Breast epithelium (tissue), 4 donors: ENCODE data around the gene SLC39A11. TPM values are rescaled to one million over a fixed set of nuclear protein-coding genes. Genes with fewer than 3 reads are reported as not detected.
"Not testable (repeated sequence)": the region's sequence is repeated elsewhere in the genome, so short reads cannot be mapped to it uniquely, and the experiment has no call there.

Source experiments
- DNase-seq, 2 donors: peaks; one replicate each; pipeline ENCODE4 v3.0.0-alpha.2; 2019; ENCODE audit warnings: low spot score in 2 of 2
- H3K27ac ChIP-seq, 2 donors: fragments of 200-600 bp; sonication (generic) in 1 of 2; one replicate each; pipeline ENCODE4 v1.5.1; 2016 to 2019; ENCODE audit warnings: mild to moderate bottlenecking in 1 of 2
- H3K27me3 ChIP-seq, 2 donors: fragments of 200-600 bp; sonication (generic) in 1 of 2; one replicate each; pipeline versions ENCODE4 v1.5.1 to v1.6.0; 2017 to 2019; ENCODE audit warnings: control low read depth in 1 of 2, mild to moderate bottlenecking in 1 of 2
- H3K36me3 ChIP-seq: fragments of 200-600 bp; one replicate; pipeline ENCODE4 v1.5.1; 2019
- H3K4me1 ChIP-seq, 2 donors: fragments of 200-600 bp; sonication (generic); one replicate each; pipeline ENCODE4 v1.5.1; 2016 to 2019; ENCODE audit warnings: control low read depth in 1 of 2
- H3K4me3 ChIP-seq, 3 donors: fragments of 200-600 bp; sonication (generic); 1 replicate in 2 of 3; 2 replicates in 1 of 3; pipeline ENCODE4 v1.5.1; 2016 to 2019; ENCODE audit warnings: mild to moderate bottlenecking in 3 of 3, moderate library complexity in 2 of 3
- H3K9me3 ChIP-seq, 2 donors: fragments of 200-600 bp; sonication (generic) in 1 of 2; one replicate each; pipeline ENCODE4 v1.5.1; 2016 to 2019; ENCODE audit warnings: control low read depth in 1 of 2
- POLR2A ChIP-seq: fragments of 450-650 bp; IDR thresholded peaks from one replicate; pipeline ENCODE4 v1.6.1; 2016; ENCODE audit warnings: antibody characterized with exemption, mild to moderate bottlenecking, moderate library complexity
- POLR2AphosphoS5 ChIP-seq, 3 donors: sonication (generic); formaldehyde crosslinking; IDR thresholded peaks; one replicate each; pipeline ENCODE4 v1.6.1; 2017; ENCODE audit warnings: antibody characterized with exemption in 3 of 3
- intact Hi-C: fragments of 100-400 bp; cut with DNase I; formaldehyde crosslinking; loops from one replicate; pipeline ENCODE4 v1.15.1; 2023; ENCODE audit warnings: low total_unique reads
- total RNA-seq, 3 donors: library from RNA; depleted of rRNA; stranded (reverse); fragments of >200 nt; gene quantifications; one replicate each; pipeline ENCODE4 v1.1.0, GENCODE V29; 2016
- TF ChIP-seq, protein P1 (sequence below), 3 donors: fragments of 450-650 bp; IDR thresholded peaks; one replicate each; pipeline ENCODE4 v1.5.1; 2016 to 2017; ENCODE audit warnings: antibody characterized with exemption in 3 of 3, mild to moderate bottlenecking in 3 of 3, moderate library complexity in 3 of 3

The SLC39A11 gene
- total RNA-seq, 3 donors from 2014 or later, result 31.8 to 54.6 (median 47.0) TPM

DNA sequence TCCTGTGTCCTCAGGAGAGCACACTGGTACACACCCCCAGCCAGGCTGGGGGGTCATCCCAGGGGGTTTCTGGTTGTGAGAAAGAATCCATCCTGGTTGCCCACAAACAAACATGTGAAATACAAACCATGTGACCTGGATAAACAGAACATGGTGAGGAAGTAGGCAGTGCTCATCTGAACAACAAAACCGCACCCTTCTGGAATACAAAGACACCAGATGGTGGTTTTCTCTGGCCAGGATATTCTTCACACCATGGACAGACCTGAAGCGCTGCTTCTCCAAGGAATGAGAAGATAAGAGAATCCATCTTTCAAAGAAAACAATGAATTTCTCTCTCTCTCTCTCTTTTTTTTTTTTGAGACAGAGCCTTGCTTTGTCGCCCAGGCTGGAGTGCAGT lies 302.3 kb downstream of the SLC39A11 start:
- TF ChIP-seq POLR2A (no peak), POLR2AphosphoS5 (IDR thresholded peaks at IDR 0.05) (no peak)
- TF ChIP-seq, protein P1, sequence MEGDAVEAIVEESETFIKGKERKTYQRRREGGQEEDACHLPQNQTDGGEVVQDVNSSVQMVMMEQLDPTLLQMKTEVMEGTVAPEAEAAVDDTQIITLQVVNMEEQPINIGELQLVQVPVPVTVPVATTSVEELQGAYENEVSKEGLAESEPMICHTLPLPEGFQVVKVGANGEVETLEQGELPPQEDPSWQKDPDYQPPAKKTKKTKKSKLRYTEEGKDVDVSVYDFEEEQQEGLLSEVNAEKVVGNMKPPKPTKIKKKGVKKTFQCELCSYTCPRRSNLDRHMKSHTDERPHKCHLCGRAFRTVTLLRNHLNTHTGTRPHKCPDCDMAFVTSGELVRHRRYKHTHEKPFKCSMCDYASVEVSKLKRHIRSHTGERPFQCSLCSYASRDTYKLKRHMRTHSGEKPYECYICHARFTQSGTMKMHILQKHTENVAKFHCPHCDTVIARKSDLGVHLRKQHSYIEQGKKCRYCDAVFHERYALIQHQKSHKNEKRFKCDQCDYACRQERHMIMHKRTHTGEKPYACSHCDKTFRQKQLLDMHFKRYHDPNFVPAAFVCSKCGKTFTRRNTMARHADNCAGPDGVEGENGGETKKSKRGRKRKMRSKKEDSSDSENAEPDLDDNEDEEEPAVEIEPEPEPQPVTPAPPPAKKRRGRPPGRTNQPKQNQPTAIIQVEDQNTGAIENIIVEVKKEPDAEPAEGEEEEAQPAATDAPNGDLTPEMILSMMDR (IDR thresholded peaks at IDR 0.05), result no peak
- no peak for DNase-seq
- peaks cover 8 to 10% of the 10 kb centered on the region in 2 donors for H3K9me3 ChIP-seq
- H3K36me3 ChIP-seq, result no peaks in the 10 kb centered on the region
- intact Hi-C loops, result no loop called here
- no peak overlapping the region for H3K4me3 ChIP-seq
- no peaks in the 10 kb centered on the region for H3K4me1 ChIP-seq
- no peaks in the 10 kb centered on the region for H3K27me3 ChIP-seq
- H3K27ac ChIP-seq, result no peak overlapping the region

DNA sequence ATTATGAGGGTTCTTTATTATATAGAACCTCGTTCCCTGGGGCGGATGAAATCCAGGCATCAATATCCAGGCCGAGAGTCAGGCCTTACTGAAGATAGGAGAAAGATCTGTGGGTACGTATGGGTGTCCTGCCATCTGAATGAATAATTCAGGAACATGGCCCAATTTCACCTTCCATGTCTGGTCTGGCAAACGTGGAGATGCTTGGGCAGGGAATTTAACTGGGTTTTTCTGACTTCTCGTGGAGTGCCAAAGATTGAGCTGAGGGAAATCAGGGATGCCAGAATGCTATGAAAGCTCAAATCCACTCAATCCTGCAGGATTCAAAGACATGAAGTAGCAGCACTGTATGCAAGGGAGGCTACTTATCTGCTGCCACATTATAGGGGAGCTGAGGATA lies 302.8 kb downstream of the SLC39A11 start:
- Histone ChIP-seq H3K4me3 (no peak overlapping the region), H3K36me3 (no peaks in the 10 kb centered on the region), H3K9me3 (peaks cover 7 to 8% of the 10 kb centered on the region in 2 donors), H3K27me3 (no peaks in the 10 kb centered on the region), H3K4me1 (no peaks in the 10 kb centered on the region), H3K27ac (no peak overlapping the region)
- intact Hi-C loops, result no loop called here
- TF ChIP-seq, protein P1 (IDR thresholded peaks at IDR 0.05), result no peak
- TF ChIP-seq POLR2AphosphoS5 (IDR thresholded peaks at IDR 0.05) (no peak), POLR2A (no peak)
- DNase-seq, result no peak

DNA sequence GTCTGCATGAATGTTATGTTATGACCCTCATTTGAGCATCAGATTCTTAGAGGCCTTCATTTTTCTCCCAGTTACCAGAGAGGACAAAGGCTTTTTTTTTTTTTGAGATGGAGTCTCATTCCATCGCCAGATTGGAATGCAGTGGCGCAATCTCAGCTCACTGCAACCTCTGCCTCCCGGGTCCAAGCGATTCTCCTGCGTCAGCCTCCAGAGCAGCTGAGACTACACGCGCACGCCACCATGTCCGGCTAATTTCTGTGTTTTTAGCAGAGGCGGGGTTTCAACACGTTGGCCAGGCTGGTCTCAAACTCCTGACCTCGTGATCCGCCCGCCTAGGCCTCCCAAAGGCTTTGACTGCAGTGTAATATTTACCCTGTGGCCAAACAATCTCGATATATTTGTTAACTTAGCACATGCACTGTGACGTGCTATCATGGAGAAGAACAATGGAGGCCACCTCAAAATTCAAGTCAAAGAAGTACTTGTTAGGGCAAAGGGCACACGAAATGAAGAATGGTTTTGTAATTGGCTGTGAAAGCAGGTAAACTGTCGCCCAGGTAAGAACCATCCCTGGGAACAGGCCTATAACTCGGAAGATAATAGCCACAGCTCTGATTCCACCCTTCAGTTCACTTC lies 303.4 kb downstream of the SLC39A11 start:
- no peaks in the 10 kb centered on the region for H3K4me1 ChIP-seq
- peaks cover 2 to 7% of the 10 kb centered on the region in 2 donors for H3K9me3 ChIP-seq
- TF ChIP-seq, protein P1 (IDR thresholded peaks at IDR 0.05), result no peak
- no peak for TF ChIP-seq POLR2AphosphoS5 (IDR thresholded peaks at IDR 0.05)
- TF ChIP-seq POLR2A, result no peak
- H3K27me3 ChIP-seq, result no peaks in the 10 kb centered on the region
- intact Hi-C loops, result no loop called here
- H3K36me3 ChIP-seq, result no peaks in the 10 kb centered on the region
- no peak for DNase-seq
- no peak overlapping the region for H3K27ac ChIP-seq
- no peak overlapping the region for H3K4me3 ChIP-seq

DNA sequence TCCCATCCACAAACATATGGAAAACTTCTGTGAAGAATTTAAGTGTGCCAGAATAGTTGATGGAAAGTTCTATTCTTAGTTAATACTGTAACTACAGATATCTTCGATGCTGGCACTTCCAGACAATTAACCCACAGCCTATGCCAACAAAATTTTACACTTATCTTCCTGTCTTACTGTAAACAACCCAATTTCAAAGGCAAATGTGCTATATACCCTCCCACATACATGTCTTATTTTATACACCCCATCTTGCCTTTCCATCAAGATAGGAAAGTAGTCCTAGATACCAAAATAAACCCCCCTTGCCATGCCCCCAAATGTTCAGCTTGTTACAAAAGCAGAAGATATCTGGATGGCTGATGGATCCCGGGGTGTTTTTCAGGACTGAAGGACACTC lies 306.3 kb downstream of the SLC39A11 start:
- no peaks in the 10 kb centered on the region for H3K9me3 ChIP-seq
- no peaks in the 10 kb centered on the region for H3K27me3 ChIP-seq
- H3K4me3 ChIP-seq, result no peak overlapping the region
- TF ChIP-seq POLR2A (no peak), POLR2AphosphoS5 (IDR thresholded peaks at IDR 0.05) (no peak)
- TF ChIP-seq, protein P1 (IDR thresholded peaks at IDR 0.05), result no peak
- no peak for DNase-seq
- intact Hi-C loops, result no loop called here
- no peaks in the 10 kb centered on the region for H3K36me3 ChIP-seq
- no peak overlapping the region for H3K27ac ChIP-seq
- no peaks in the 10 kb centered on the region for H3K4me1 ChIP-seq

DNA sequence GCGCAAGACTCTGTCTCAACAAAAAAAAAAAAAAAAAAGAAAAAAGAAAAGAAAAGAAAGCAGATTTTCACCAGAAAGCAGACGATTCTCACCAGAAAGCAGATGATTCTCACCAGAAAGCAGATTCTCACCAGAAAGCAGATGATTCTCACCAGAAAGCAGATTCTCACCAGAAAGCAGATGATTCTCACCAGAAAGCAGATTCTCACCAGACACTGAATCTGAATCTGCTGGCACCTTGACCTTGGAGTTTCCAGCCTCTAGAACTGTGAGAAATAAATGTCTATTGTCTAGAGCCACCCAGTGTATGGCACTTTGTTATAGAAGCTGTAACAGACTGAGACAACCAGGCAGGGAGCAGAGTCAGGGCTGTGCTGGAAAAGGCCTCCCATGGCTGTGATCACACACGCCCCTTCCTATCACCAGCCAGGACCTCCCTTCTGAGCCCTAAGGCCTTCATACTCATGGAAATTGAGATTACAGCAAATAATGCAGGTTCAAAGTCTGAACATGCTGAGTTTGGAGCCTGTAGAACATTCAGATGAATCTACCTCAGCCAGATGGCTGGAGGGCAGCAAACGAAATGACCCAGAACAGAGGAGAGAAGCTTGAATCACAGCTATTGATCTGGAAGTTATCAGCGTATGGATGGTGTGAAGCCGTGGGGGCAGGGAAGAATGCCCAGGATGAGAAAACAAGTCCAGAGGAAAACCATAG lies 309.3 kb downstream of the SLC39A11 start:
- no peaks in the 10 kb centered on the region for H3K36me3 ChIP-seq
- H3K4me1 ChIP-seq, result no peaks in the 10 kb centered on the region
- H3K27ac ChIP-seq, result no peak overlapping the region
- H3K4me3 ChIP-seq, result no peak overlapping the region
- H3K9me3 ChIP-seq, result no peaks in the 10 kb centered on the region
- TF ChIP-seq POLR2A (no peak), POLR2AphosphoS5 (IDR thresholded peaks at IDR 0.05) (no peak)
- TF ChIP-seq, protein P1 (IDR thresholded peaks at IDR 0.05), result no peak
- no peak for DNase-seq
- intact Hi-C loops, result no loop called here
- no peaks in the 10 kb centered on the region for H3K27me3 ChIP-seq

DNA sequence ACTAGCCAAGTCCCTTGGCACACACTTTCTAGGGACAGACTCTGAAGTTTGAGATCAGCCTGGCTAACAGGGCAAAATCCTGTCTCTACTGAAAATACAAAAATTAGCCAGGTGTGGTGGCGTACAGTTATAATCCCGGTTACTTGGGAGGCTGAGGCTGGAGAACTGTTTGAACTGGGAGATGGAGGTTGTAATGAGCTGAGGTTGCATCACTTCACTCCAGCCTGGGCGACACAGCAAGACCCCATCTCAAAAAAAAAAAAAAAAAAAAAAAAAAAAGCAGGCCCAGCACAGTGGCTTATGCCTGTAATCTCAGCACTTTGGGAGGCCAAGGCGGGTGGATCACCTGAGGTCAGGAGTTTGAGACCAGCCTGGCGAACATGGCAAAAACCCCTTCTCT lies 310.1 kb downstream of the SLC39A11 start:
- H3K9me3 ChIP-seq, H3K4me1 ChIP-seq, H3K27me3 ChIP-seq, DNase-seq, H3K4me3 ChIP-seq, intact Hi-C loops, H3K36me3 ChIP-seq, H3K27ac ChIP-seq: not testable (repeated sequence)
